ENCODE results near the gene POLR1G.

The POLR1G gene

DNA sequence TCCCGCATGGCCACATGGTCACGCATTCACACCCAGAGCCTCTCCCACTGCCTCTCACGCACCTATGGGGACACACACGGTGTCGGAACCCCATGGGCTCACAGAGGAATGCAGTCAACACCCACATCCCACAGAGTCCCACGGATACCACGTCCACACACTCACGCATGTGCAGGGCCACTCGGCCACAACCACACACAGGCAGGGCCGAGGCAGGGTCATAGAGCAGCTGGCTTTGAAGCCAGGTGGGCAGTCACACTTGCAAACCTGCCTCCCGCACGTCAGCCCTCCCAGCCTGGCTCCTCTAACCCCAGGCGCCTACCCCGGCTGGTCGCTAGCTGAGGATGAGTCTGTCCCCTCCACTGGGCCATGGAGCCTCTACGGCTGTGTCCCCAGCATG, 44.2 kb upstream of the POLR1G start:
- DNase-seq, result no peak
- no peaks in the 10 kb centered on the region for H3K27me3 ChIP-seq
- H3K4me1 ChIP-seq, result no peaks in the 10 kb centered on the region
- TF ChIP-seq, protein P1, sequence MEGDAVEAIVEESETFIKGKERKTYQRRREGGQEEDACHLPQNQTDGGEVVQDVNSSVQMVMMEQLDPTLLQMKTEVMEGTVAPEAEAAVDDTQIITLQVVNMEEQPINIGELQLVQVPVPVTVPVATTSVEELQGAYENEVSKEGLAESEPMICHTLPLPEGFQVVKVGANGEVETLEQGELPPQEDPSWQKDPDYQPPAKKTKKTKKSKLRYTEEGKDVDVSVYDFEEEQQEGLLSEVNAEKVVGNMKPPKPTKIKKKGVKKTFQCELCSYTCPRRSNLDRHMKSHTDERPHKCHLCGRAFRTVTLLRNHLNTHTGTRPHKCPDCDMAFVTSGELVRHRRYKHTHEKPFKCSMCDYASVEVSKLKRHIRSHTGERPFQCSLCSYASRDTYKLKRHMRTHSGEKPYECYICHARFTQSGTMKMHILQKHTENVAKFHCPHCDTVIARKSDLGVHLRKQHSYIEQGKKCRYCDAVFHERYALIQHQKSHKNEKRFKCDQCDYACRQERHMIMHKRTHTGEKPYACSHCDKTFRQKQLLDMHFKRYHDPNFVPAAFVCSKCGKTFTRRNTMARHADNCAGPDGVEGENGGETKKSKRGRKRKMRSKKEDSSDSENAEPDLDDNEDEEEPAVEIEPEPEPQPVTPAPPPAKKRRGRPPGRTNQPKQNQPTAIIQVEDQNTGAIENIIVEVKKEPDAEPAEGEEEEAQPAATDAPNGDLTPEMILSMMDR (IDR thresholded peaks at IDR 0.05; ENCODE audit: low read depth, low read length), result no peak
- H3K36me3 ChIP-seq, result peaks cover 10% of the 10 kb centered on the region
- no peak overlapping the region for H3K4me3 ChIP-seq (ENCODE audit: low read depth, low read length)
- H3K9me3 ChIP-seq, result no peaks in the 10 kb centered on the region

DNA sequence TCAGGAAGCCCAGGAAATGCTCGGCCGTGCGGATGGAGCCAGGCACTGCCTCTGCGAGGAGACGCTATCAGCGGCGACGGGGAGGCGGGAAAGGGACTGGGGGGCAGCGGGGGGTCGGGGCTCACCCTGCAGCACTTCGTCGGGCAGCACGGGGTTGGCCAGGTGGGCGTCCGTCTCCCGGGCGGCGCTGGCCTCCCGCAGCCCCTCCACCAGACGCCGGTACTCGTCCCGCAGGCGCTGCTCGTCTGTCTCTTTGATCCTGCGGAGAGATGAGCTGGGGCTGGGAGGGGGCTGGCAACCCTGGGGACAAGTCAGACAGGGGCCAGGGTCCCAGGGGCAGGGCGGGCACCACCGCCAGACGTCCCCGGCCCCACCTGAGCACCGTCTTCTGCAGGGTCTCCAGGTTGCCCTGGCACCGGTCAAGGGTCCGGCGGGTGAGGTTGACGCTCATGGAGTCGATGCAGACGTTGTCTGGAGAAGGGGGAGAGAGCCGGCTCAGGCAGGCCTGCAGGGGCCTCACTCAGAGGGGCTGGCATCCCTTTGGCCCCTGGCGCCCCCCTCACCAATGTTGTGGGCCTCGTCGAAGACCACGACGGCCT, 42.5 kb upstream of the POLR1G start:
- Histone ChIP-seq H3K9me3 (no peaks in the 10 kb centered on the region), H3K4me3 (ENCODE audit: low read depth, low read length) (no peak overlapping the region), H3K4me1 (no peaks in the 10 kb centered on the region), H3K27me3 (no peaks in the 10 kb centered on the region), H3K36me3 (peaks cover 10% of the 10 kb centered on the region)
- TF ChIP-seq, protein P1 (IDR thresholded peaks at IDR 0.05; ENCODE audit: low read depth, low read length), result no peak
- no peak for DNase-seq

DNA sequence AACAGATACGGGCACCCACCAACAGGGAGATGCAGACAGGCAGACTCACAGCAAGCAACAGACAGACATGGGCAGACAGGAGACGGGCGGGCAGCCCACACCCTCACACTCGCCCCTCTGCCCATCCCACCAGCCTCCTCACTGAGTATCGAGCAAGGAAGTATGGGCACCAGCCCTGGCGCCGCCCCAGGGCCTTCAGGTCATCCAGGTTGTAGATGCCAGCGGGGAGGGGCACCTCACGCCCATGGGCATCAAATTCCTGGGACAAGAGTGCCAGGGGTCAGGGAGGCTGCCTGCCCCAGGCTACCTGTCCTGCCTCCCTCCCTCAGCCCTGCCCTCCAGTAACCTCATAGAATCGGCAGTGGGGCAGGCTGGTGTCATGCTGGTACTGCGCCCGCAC, 41.7 kb upstream of the POLR1G start:
- DNase-seq, result no peak
- Histone ChIP-seq H3K4me3 (ENCODE audit: low read depth, low read length) (no peak overlapping the region), H3K36me3 (peaks cover 10% of the 10 kb centered on the region), H3K27me3 (no peaks in the 10 kb centered on the region), H3K4me1 (no peaks in the 10 kb centered on the region), H3K9me3 (no peaks in the 10 kb centered on the region)
- TF ChIP-seq, protein P1 (IDR thresholded peaks at IDR 0.05; ENCODE audit: low read depth, low read length), result no peak

DNA sequence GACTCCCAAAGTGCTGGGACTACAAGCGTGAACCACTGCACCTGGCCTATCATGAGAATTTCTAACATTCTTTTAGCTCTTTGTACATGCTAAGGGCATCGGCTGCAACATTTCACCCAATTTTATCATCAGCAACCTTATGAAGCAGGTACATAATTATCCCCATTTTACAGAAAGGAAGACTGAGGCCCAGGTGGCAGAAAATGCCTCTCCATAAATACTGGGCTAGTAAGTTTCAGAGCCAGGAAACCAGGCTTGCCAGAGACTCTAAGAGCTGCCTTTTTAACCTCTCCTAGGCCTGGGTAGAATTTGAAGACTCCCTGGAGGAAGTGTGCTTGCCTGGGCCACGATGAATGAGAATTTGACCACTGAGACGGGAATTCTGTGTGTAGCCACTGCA, 38.3 kb upstream of the POLR1G start:
- no peaks in the 10 kb centered on the region for H3K9me3 ChIP-seq
- no peak for DNase-seq
- no peaks in the 10 kb centered on the region for H3K27me3 ChIP-seq
- no peak overlapping the region for H3K4me3 ChIP-seq (ENCODE audit: low read depth, low read length)
- no peaks in the 10 kb centered on the region; the same call in 1 of the 2 replicates for H3K36me3 ChIP-seq
- TF ChIP-seq, protein P1 (IDR thresholded peaks at IDR 0.05; ENCODE audit: low read depth, low read length), result no peak
- H3K4me1 ChIP-seq, result no peaks in the 10 kb centered on the region; the same call in 1 of the 2 replicates

DNA sequence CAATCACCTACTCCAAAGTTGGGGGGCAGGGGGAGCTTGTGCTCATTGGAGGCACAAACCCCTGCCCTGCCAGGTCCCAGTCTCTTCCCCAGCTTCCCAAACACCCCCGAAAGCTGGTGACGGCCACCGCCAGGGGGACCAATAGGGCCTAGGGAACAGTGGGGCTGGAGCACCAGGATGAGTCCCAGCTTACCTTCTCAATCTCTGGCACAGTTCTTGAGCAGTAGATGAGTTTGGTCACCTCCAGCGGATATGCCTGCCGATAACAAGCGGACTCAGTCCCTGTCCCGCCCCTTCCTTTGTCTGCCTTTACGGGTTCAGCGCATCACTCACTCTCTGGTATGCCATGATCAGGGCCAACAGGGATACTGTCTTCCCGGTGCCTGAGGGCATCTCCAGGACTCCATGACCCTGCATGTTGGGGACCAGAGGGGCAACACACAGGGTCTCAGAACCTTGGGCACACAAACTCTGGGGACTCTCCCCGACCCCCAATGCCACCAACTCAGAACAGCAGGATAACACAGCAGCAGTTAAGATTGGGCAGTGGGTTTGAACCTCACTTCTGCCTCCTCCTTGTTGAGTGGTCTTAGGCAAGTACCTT, 37.6 kb upstream of the POLR1G start:
- no peak for DNase-seq
- no peaks in the 10 kb centered on the region for H3K27me3 ChIP-seq
- no peaks in the 10 kb centered on the region; the same call in 1 of the 2 replicates for H3K4me1 ChIP-seq
- no peaks in the 10 kb centered on the region; the same call in 1 of the 2 replicates for H3K36me3 ChIP-seq
- no peaks in the 10 kb centered on the region for H3K9me3 ChIP-seq
- no peak overlapping the region for H3K4me3 ChIP-seq (ENCODE audit: low read depth, low read length)
- TF ChIP-seq, protein P1 (IDR thresholded peaks at IDR 0.05; ENCODE audit: low read depth, low read length), result no peak
